DOHH2 (cell line): ENCODE measurements around the gene NME9.

ENCODE experiments used
- EZH2phosphoT487 ChIP-seq: fragments of 200-600 bp; sonication (generic); IDR thresholded peaks from 2 replicates; pipeline ENCODE4 v1.6.1; 2017; ENCODE audit warnings: borderline replicate concordance, mild to moderate bottlenecking, antibody characterized with exemption, low read length, moderate library complexity, mixed read lengths
- TF ChIP-seq, protein P1 (sequence below): fragments of 200-600 bp; sonication (generic); IDR thresholded peaks from one replicate; pipeline ENCODE4 v1.5.1; 2014; ENCODE audit warnings: antibody characterized with exemption, mild to moderate bottlenecking, low read depth, low read length; ENCODE audit not compliant: poor library complexity, severe bottlenecking

DNA sequence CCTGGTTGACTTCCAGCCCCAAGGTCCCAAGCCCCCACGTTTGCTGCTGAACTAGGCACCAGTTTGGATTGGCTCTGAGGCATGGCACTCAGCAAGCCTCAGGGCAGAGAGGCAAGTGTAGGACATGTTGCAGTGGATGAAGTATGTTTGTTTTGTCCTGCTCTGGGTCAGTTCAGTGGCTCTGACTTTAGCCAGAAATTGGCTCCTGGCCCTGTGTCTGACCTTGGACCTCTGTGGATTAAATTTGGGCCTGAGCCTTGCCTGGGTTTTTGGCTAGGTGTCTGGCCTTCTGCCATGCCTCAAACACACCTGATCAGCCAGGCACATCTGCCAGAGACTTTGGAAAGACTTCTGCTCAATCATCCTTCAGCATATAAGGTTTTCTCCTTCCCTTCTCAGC is 15.1 kb upstream of the NME9 start:
- TF ChIP-seq, protein P1, sequence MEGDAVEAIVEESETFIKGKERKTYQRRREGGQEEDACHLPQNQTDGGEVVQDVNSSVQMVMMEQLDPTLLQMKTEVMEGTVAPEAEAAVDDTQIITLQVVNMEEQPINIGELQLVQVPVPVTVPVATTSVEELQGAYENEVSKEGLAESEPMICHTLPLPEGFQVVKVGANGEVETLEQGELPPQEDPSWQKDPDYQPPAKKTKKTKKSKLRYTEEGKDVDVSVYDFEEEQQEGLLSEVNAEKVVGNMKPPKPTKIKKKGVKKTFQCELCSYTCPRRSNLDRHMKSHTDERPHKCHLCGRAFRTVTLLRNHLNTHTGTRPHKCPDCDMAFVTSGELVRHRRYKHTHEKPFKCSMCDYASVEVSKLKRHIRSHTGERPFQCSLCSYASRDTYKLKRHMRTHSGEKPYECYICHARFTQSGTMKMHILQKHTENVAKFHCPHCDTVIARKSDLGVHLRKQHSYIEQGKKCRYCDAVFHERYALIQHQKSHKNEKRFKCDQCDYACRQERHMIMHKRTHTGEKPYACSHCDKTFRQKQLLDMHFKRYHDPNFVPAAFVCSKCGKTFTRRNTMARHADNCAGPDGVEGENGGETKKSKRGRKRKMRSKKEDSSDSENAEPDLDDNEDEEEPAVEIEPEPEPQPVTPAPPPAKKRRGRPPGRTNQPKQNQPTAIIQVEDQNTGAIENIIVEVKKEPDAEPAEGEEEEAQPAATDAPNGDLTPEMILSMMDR = no peak
- TF ChIP-seq EZH2phosphoT487 = no peak
